GM18520 (cell line): Measurements from ENCODE around the gene CHAC2.
A peak's percentile ranks its signal among the peaks of the same experiment; 100 is the strongest.
"Not testable (repeated sequence)": the region's sequence is repeated elsewhere in the genome, so short reads cannot be mapped to it uniquely, and the experiment has no call there.

Source experiments
- ATAC-seq: cut with Tn5 transposase; IDR thresholded peaks from one replicate; pipeline ENCODE4 v1.9.1; 2021; ENCODE audit not compliant: unreplicated experiment

The CHAC2 gene

DNA sequence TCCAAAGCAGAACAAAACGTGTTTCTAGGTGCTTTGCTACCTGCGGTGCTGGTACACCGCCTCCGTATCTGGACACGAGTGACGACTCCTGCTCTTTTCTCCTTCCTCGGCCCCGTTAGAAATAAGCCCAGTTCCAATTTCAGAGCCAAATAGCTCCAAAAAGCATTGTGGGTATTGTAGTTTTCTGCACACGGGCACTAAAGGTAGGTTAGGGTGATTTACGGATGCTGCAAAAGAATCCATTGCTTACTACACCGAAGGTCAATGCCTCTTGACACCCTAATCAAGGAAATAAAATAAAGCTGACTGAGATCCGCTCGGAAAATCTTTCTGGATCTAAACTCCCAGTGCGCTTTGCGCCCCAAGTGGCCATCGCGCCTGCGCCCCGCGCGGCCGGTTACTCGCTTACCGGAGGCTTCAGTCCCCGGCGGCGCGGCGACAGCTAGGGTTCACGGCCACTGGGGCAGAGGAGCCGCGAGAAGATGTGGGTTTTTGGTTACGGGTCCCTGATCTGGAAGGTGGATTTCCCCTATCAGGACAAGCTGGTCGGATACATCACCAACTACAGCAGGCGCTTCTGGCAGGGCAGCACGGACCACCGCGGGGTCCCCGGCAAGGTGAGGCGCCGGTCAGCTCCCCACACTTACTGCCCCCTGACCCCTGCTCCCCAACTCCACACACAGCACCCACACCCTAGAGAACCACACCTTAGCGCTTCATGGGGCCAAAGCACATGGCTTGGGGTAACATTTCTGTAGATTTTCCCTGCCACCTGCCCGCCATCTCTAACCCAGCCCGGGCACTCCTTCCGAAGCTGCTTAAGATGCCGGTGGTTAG, at the start of gene CHAC2:
Gene CHAC2, plus strand, starts transcription at position 400 of the 837 bp plus-strand sequence. Its CDS starts 83 bp downstream, at position 483.
- ATAC-seq, result peak; percentile 84

DNA sequence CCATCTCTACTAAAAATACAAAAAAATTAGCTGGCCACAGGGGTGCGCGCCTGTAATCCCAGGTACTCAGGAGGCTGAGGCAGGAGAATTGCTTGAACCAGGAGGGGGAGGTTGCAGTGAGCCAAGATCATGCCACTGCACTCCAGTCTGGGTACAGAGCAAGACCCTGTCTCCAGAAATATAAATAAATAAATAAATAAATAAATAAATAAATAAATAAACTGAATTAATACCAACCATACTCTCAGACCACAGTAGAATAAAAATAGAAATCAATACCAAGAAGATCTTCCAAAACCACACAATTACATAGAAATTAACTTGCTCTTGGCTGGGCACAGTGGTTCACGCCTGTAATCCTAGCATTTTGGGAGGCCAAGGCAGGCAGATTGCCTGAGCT, 46.7 kb upstream of the CHAC2 start:
- not testable (repeated sequence) for ATAC-seq

DNA sequence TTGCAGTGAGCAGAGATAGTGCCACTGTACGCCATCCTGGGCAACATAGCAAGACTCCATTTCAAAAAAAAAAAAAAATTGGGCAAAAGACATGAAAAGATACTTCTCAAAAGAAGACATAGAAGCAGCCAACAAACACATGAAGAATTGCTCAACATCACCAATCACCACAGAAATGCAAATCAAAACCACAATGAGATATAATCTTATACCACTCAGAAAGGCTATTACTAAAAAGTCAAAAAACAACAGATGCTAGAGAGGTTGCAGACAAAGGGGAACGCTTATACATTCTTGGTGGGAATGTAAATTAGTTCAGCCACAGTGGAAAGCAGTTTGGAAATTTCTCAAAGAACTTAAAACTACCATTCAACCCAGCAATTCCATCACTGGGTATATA, 43.1 kb upstream of the CHAC2 start:
- no peak for ATAC-seq

GRCh38 chr2:53725662-53726061, 41.9 kb upstream of the CHAC2 start:
- no peak for ATAC-seq

DNA sequence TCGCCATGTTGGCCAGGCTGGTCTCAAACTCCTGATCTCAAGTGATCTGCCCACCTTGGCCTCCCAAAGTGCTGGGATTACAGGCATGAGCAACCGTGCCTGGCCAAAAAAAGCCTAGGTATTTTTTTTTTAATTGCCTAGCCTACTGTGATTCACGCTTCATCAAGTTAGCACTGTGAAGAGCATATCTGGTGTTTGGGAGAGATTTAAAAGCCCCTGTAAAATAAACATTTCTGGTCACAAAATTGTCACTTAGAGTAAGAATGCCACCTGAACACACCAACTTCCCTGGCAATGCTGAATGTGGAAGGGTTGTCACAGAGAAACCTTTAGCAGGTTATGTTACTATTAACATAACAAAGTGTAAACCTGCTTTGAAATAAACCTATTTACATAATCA, 39.7 kb upstream of the CHAC2 start:
- no peak for ATAC-seq

- no peak for ATAC-seq
Observed at GRCh38 chr2:53729143-53729762, 38.4 kb upstream of the CHAC2 start.

DNA sequence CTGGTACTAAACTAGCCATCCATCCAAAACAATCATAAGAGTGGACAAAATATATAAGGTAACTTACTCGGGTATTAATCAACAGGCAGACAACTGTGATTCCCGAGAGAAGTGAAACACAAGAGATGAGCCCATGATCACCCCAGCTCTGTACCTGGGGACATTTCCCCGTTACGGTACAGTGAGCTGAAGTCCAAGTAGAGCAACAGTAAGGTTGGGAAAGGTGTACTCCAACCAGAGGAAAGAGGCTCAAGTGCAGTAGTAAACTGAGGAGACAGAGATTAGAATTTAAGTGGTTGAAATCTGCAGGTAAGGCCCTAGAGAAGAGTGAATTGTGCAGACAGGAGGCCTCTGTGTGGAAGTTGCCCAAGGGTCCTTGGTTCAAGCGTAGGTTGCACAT, 30.5 kb upstream of the CHAC2 start:
- ATAC-seq, result no peak

GRCh38 chr2:53739032-53739431, 28.6 kb upstream of the CHAC2 start:
- no peak for ATAC-seq

GRCh38 chr2:53740170-53740569, 27.4 kb upstream of the CHAC2 start:
- no peak for ATAC-seq

GRCh38 chr2:53744395-53745065, 23.1 kb upstream of the CHAC2 start:
- no peak for ATAC-seq

DNA sequence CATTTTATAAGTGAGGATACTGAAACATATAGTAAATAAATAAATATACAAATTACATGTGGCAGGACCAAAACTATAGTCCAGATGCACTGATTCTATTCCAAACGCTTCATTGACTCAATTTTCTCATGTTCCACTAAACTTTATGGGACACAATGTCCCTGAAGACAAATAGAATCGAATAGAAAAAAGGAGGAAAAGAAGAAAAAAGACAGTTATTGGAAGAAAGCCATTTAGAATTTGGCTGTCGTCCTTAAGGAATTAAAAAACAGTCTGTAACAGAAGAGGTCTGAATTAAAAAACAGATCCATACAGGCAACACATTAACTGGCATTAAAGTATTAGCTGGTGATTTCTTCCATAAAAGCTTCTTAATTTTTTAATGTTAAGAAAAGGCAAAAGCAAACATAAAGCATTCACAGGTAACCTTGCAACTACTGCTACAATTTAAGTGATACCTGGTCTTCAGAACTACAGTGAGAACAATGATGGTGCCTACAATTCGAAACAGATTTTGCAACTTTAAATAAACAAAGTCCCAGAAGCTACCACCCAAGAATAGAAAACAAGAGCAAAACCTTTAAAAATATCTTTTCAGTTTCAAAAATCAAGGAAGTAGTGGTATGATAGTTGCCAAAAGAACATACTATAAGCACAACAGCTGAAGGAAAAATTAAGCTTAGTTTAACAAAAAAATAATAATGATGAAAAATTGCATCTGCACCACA, 17.4 kb upstream of the CHAC2 start:
- no peak for ATAC-seq

DNA sequence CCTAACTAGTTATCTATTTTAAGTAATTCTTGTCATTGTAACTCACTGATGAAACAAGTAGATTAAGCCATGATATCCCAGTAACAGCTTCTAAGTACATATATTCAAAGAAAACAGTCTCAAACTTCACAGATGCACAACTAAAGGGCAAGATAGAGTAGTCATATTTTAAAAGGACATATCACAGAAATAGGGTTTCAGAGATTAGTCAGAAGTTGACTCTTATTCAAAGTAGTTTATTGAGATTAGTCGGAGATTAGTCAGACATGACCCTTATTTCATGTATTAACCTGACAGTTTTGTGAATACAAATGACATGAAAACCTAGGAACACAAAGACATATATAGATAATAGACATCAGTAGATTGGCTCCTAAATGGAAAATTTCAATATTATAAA, 15.9 kb upstream of the CHAC2 start:
- ATAC-seq, result peak; percentile 98

DNA sequence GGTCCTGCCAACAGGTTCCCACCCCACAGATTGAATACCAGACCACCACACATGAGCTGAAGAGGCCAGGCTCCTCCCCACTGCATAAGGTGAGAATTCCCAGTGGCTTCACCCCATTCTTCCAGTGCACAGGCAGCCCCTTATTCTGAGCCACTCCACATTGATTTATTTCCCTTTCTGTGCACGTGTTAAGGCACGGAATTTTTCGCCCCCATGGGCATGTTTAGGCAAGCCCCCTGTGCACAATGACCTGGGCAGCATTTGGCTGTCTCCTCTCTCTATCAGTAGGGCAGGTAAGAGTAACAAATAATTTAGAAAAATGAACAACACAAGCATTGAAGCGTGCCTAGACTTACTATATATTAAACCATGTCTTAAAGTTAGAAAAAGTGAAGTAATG, 15.2 kb upstream of the CHAC2 start:
- ATAC-seq, result no peak

- no peak for ATAC-seq
Observed at GRCh38 chr2:53753041-53753440, 14.6 kb upstream of the CHAC2 start.

DNA sequence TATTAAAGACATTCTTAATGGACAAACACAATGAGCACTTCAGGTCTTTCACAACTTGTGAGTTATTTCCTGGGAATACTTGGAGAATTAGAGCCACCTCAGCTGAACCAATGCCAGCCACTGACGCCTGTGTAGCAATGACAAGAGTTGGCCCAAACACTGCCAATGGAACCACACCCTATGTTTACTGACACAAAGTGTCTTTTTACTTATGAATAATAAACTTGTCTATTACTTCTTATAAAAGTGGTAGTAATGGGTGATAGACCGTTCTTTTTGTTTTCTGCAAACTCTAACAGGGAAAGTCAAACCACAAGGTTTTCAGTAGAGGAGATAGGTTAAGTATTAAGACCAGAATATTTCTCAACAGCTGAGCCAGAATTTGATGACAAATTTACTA, 12.5 kb upstream of the CHAC2 start:
- no peak for ATAC-seq

DNA sequence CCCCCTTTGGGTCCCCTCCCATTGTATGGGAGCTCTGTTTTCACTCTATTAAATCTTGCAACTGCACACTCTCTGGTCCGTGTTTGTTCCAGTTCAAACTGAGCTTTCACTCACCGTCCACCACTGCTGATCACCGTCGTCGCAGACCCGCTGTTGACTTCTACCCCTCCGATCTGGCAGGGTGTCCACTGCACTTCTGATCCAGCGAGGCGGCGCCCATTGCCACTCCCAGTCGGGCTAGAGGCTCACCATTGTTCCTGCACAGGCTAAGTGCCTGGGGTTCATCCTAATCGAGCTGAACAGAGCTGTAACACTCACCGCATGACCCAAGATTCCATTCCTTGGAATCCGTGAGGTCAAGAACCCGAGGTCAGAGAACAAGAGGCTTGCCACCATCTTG, 11.0 kb upstream of the CHAC2 start:
- no peak for ATAC-seq

DNA sequence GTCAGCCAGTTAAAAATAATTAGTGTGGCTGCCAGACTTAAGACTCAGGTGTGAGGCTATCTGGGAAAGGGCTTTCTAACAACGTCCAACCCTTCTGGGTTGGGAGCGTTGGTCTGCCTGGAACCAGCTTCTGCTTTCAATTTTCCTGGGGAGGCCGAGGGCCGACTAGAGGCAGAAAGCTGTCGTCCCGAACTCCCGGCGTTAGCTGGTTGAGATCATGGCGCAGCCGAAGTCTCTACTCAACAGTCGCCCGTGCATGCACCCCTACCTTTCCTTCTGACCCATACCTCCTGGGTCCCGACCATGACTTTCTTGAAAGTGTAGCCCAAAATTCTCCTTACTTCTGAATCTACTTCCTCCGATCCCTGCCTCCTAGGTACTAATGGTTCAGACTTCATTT, 10.4 kb upstream of the CHAC2 start:
- not testable (repeated sequence) for ATAC-seq

- ATAC-seq, result no peak
Observed at GRCh38 chr2:53765767-53766166, 1.8 kb upstream of the CHAC2 start.

GRCh38 chr2:53768242-53768542, 588 bp downstream of the CHAC2 start:
- ATAC-seq, result peak; percentile 25

GRCh38 chr2:53769318-53769945, 1.8 kb downstream of the CHAC2 start:
- no peak for ATAC-seq

DNA sequence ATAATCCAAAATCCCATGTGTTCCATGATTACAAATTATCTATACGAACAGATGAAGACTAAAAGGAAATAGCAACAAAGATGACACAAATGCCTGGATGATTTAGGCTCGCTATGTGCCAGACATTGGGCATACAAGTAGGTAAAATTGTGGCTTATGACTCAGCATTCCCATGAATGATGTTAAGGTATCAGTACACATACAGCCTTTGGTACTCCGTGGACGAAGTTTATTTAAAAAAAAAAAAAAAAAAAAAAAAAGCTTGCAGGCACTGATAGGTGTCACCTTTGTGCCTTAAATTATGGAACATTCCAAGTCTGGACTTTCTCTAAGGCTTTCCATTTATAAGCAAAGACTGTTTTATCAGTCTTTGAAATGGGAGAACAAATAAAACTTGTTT, 2.7 kb downstream of the CHAC2 start:
- ATAC-seq, result no peak
